ENCODE measurements around the gene NME7. TPM values are rescaled to one million over a fixed set of nuclear protein-coding genes. Genes with fewer than 3 reads are reported as not detected.

NME7 gene
- total RNA-seq, 1 experiment from 2014 or later, result 30.3 TPM

GRCh38 chr1:169121146-169121923 lies 246.3 kb downstream of the NME7 start:
- DNase-seq (ENCODE audit: low read depth, low spot score), result no peak
- in situ Hi-C loops (cut with HindIII; ENCODE audit: low pct_unique_long_range_greater_than_20kb, low sequenced_read_pairs), result no loop called here
- Histone ChIP-seq H3K4me1 (ENCODE audit: control insufficient read depth, insufficient read depth, low read length) (no peaks in the 10 kb centered on the region), H3K9me3 (ENCODE audit: control insufficient read depth, insufficient read depth, low read depth, low read length) (no peaks in the 10 kb centered on the region), H3K4me3 (ENCODE audit: low read depth in 2 of 2, low read length in 2 of 2) (no peak overlapping the region), H3K27ac (ENCODE audit: low read length) (no peak overlapping the region), H3K36me3 (ENCODE audit: control insufficient read depth, insufficient read depth, low read length) (peaks cover 9% of the 10 kb centered on the region; the same call in 1 of the 2 replicates), H3K27me3 (ENCODE audit: control insufficient read depth, insufficient read depth, low read length) (no peaks in the 10 kb centered on the region)
- peak; percentile 25; the same call in 1 of the 2 replicates for ATAC-seq
- no peak for TF ChIP-seq POLR2AphosphoS5 (IDR thresholded peaks at IDR 0.05; ENCODE audit: low read depth, low read length)
- ChIA-PET CTCF (interaction anchor here (0.5 kb wide), 1 partner anchor 100 kb away, joined by 3 read pairs; no protein-coding TSS in a partner anchor), POLR2A (no interaction called here)
- intact Hi-C loops (cut with micrococcal nuclease; ENCODE audit: unreplicated experiment), result no loop called here
- BruUV-seq (replicated peaks), result no TSS peak

DNA sequence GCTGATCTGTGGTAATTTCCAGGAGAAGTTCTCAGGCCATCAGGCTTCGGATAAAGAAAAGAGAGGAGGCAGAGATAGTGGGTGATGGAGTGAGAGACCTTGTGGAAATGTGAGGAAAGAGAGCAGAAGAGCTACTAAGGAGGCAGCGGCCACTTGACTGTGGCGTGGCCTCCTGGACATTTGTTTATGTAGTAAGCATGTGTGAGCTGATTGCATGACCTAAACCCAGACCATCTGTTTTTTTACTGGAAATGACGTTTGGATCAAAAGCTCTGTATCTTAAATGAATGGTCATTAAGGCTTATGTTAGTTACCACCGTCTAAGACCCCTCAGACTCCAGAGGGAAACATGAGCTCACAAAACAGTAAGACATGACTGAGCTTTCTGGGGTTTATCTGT lies 247.5 kb downstream of the NME7 start:
- TF ChIP-seq CTCF (IDR thresholded peaks at IDR 0.05) (no peak), POLR2AphosphoS5 (IDR thresholded peaks at IDR 0.05; ENCODE audit: low read depth, low read length) (no peak)
- TF ChIP-seq, protein P1, sequence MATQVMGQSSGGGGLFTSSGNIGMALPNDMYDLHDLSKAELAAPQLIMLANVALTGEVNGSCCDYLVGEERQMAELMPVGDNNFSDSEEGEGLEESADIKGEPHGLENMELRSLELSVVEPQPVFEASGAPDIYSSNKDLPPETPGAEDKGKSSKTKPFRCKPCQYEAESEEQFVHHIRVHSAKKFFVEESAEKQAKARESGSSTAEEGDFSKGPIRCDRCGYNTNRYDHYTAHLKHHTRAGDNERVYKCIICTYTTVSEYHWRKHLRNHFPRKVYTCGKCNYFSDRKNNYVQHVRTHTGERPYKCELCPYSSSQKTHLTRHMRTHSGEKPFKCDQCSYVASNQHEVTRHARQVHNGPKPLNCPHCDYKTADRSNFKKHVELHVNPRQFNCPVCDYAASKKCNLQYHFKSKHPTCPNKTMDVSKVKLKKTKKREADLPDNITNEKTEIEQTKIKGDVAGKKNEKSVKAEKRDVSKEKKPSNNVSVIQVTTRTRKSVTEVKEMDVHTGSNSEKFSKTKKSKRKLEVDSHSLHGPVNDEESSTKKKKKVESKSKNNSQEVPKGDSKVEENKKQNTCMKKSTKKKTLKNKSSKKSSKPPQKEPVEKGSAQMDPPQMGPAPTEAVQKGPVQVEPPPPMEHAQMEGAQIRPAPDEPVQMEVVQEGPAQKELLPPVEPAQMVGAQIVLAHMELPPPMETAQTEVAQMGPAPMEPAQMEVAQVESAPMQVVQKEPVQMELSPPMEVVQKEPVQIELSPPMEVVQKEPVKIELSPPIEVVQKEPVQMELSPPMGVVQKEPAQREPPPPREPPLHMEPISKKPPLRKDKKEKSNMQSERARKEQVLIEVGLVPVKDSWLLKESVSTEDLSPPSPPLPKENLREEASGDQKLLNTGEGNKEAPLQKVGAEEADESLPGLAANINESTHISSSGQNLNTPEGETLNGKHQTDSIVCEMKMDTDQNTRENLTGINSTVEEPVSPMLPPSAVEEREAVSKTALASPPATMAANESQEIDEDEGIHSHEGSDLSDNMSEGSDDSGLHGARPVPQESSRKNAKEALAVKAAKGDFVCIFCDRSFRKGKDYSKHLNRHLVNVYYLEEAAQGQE (IDR thresholded peaks at IDR 0.05; ENCODE audit: insufficient read depth in 1 of 2, low read depth in 2 of 2, low read length in 1 of 2), result no peak
- ATAC-seq (no peak), DNase-seq (ENCODE audit: low read depth, low spot score) (no peak)
- H3K27me3 ChIP-seq (ENCODE audit: control insufficient read depth, insufficient read depth, low read length), result no peaks in the 10 kb centered on the region
- H3K4me3 ChIP-seq (ENCODE audit: low read depth in 2 of 2, low read length in 2 of 2), result no peak overlapping the region
- intact Hi-C loops (cut with micrococcal nuclease; ENCODE audit: unreplicated experiment) (no loop called here), in situ Hi-C loops (cut with HindIII; ENCODE audit: low pct_unique_long_range_greater_than_20kb, low sequenced_read_pairs) (no loop called here)
- no TSS peak for BruUV-seq (replicated peaks)
- ChIA-PET POLR2A (no interaction called here), CTCF (no interaction called here)
- no peak overlapping the region; the same call in 1 of the 2 replicates for H3K27ac ChIP-seq (ENCODE audit: low read length)
- peaks cover 4% of the 10 kb centered on the region; the same call in 1 of the 2 replicates for H3K36me3 ChIP-seq (ENCODE audit: control insufficient read depth, insufficient read depth, low read length)
- H3K9me3 ChIP-seq (ENCODE audit: control insufficient read depth, insufficient read depth, low read depth, low read length), result no peaks in the 10 kb centered on the region
- H3K4me1 ChIP-seq (ENCODE audit: control insufficient read depth, insufficient read depth, low read length), result 0 out of 2 replicates have a peak, but pooled peaks cover 3% of the 10 kb centered on the region

DNA sequence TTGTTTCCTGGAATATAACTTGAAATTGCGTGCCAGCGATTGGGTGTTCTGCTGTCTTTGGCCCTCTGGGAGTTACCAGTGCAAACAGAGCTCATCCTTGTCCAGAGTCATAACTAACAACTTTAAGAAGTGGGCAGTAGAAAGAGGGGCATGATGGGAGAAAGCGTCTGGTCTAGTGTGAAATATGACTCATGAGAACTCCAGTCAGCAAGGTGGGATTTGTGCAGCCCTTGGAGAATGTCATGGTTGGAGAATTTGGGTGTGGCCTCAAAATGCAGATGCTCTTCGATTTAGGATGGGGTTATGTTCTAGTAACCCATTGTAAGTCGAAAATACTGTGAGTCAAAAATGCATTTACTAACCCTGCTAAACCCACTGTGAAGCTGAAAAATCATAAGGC lies 248.2 kb downstream of the NME7 start:
- in situ Hi-C loops (cut with HindIII; ENCODE audit: low pct_unique_long_range_greater_than_20kb, low sequenced_read_pairs), result no loop called here
- H3K4me1 ChIP-seq (ENCODE audit: control insufficient read depth, insufficient read depth, low read length), result 0 out of 2 replicates have a peak, but pooled peaks cover 3% of the 10 kb centered on the region

More for the DNA sequence above, 248.2 kb downstream of the NME7 start:
- no TSS peak for BruUV-seq (replicated peaks)
- Histone ChIP-seq H3K9me3 (ENCODE audit: control insufficient read depth, insufficient read depth, low read depth, low read length) (no peaks in the 10 kb centered on the region), H3K36me3 (ENCODE audit: control insufficient read depth, insufficient read depth, low read length) (no peaks in the 10 kb centered on the region), H3K27ac (ENCODE audit: low read length) (no peak overlapping the region), H3K27me3 (ENCODE audit: control insufficient read depth, insufficient read depth, low read length) (no peaks in the 10 kb centered on the region), H3K4me3 (ENCODE audit: low read depth in 2 of 2, low read length in 2 of 2) (no peak overlapping the region)
- CTCF ChIA-PET, result no interaction called here
- intact Hi-C loops (cut with micrococcal nuclease; ENCODE audit: unreplicated experiment), result no loop called here
- ATAC-seq (no peak), DNase-seq (ENCODE audit: low read depth, low spot score) (no peak)
- TF ChIP-seq SIN3A (IDR thresholded peaks at IDR 0.05; ENCODE audit: borderline replicate concordance, insufficient read depth, low read depth, low read length), result no peak
- TF ChIP-seq CTCF (IDR thresholded peaks at IDR 0.05), result no peak
- TF ChIP-seq POLR2AphosphoS5 (IDR thresholded peaks at IDR 0.05; ENCODE audit: low read depth, low read length), result no peak
- TF ChIP-seq TCF7L2 (IDR thresholded peaks at IDR 0.05; ENCODE audit: low read depth, low read length), result no peak
- TF ChIP-seq, protein P1 (IDR thresholded peaks at IDR 0.05; ENCODE audit: insufficient read depth in 1 of 2, low read depth in 2 of 2, low read length in 1 of 2), result no peak
- POLR2A ChIA-PET, result no interaction called here
